BLaER1 treated with 17β-estradiol and CSF1 and Interleukin-3, amounts not matched to agents 10 nM and 100 nM (cell line): ENCODE data around the gene LYPD5.
"Not testable (repeated sequence)": the region's sequence is repeated elsewhere in the genome, so short reads cannot be mapped to it uniquely, and the experiment has no call there.

Experiments
- H3K27ac ChIP-seq, 11 experiments: shearing (Covaris generic); formaldehyde crosslinking; 2 replicates each; pipeline ENCODE4 v1.8.1; 2022
- H3K27me3 ChIP-seq, 11 experiments: shearing (Covaris generic); formaldehyde crosslinking; 2 replicates each; pipeline ENCODE4 v1.8.1; 2022
- H3K36me3 ChIP-seq, 11 experiments: shearing (Covaris generic); formaldehyde crosslinking; 2 replicates each; pipeline ENCODE4 v1.8.1; 2022
- H3K4me1 ChIP-seq, 10 experiments: shearing (Covaris generic); formaldehyde crosslinking; 2 replicates each; pipeline ENCODE4 v1.8.1; 2022
- H3K4me2 ChIP-seq, 11 experiments: shearing (Covaris generic); formaldehyde crosslinking; 2 replicates each; pipeline ENCODE4 v1.8.1; 2022
- H3K4me3 ChIP-seq, 10 experiments: shearing (Covaris generic); formaldehyde crosslinking; 2 replicates each; pipeline ENCODE4 v1.8.1; 2022
- H3K9ac ChIP-seq, 11 experiments: shearing (Covaris generic); formaldehyde crosslinking; 2 replicates each; pipeline ENCODE4 v1.8.1; 2022
- H3K9me3 ChIP-seq, 11 experiments: shearing (Covaris generic); formaldehyde crosslinking; replicated peaks in 1 of 11; 2 replicates each; pipeline ENCODE4 v1.8.1; 2022
- H4K20me1 ChIP-seq, 11 experiments: shearing (Covaris generic); formaldehyde crosslinking; 2 replicates each; pipeline ENCODE4 v1.8.1; 2022
- Cebpa-rat ChIP-seq, 11 experiments: shearing (Covaris generic); IDR thresholded peaks; 2 replicates each; pipeline ENCODE4 v1.8.1; 2022

LYPD5 gene

DNA sequence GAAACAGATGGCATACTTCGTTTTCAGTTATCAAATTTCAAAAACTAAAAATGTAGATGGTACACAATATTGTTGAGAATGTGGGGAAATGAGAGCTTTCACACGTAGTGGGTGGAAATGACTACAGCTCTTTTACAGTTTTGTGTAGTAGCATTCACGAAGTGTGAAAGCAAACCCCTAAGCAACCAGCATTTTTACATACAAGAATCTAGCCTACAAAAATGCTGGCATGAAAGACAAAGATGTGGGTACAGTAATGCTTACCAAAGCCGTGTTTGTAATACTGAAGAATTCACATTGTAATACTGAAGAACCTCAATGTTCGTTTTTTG lies 18.6 kb upstream of the LYPD5 start:
- H3K27me3 ChIP-seq: no peaks in the 10 kb centered on the region
- H3K9me3 ChIP-seq: peaks cover 0 to 25% (median 9%) of the 10 kb centered on the region in 11 experiments; a peak in 12 of 22 replicates
- H3K4me3 ChIP-seq: no peak overlapping the region
- TF ChIP-seq Cebpa-rat (IDR thresholded peaks at IDR 0.05): no peak
- no peaks in the 10 kb centered on the region for H3K36me3 ChIP-seq
- H4K20me1 ChIP-seq: no peaks in the 10 kb centered on the region
- H3K9ac ChIP-seq: no peak overlapping the region
- no peaks in the 10 kb centered on the region for H3K4me1 ChIP-seq
- H3K4me2 ChIP-seq: no peak overlapping the region
- H3K27ac ChIP-seq: no peak overlapping the region

DNA sequence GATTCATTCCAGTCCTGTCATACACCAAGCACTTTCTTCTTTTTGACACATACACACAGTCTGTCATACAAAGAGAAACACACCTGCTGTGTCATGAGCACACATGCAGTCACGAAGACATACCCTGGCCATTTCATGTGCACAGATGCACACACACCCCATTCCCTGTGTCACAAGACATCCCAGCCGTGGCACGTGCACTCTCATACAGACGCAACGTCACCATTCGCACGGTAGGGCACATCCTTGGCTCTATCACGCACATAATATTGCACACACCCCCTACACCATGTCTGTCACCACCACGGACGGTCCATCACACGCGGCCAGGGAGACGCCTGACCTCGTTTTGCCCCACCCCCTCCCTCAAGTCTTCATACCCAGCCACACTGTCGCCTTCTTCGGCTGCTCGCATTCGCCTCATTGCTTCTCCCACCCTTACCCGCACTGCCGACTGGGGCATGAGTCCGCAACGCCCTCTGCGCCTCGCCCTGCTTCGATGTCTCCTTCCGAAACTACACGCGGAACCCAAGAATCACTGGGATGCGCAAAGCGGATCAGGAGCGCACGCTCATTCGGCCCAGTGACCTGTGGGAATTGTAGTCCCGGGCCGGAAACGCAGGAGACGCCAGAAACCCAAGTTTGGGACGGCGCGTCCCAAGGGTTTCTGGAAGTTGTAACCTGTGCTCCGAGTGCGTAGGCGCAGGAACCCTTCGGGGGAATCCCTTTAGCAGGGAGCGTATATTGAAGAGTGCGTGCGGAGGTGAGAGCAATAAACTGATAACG lies 18.0 kb upstream of the LYPD5 start:
- Histone ChIP-seq H3K4me3 (no peak overlapping the region), H4K20me1 (no peaks in the 10 kb centered on the region), H3K27ac (no peak overlapping the region), H3K4me1 (no peaks in the 10 kb centered on the region), H3K27me3 (no peaks in the 10 kb centered on the region), H3K4me2 (no peak overlapping the region), H3K9ac (no peak overlapping the region), H3K36me3 (no peaks in the 10 kb centered on the region), H3K9me3 (peaks cover 0 to 20% (median 9%) of the 10 kb centered on the region in 11 experiments; a peak in 11 of 22 replicates)
- TF ChIP-seq Cebpa-rat (IDR thresholded peaks at IDR 0.05): no peak

DNA sequence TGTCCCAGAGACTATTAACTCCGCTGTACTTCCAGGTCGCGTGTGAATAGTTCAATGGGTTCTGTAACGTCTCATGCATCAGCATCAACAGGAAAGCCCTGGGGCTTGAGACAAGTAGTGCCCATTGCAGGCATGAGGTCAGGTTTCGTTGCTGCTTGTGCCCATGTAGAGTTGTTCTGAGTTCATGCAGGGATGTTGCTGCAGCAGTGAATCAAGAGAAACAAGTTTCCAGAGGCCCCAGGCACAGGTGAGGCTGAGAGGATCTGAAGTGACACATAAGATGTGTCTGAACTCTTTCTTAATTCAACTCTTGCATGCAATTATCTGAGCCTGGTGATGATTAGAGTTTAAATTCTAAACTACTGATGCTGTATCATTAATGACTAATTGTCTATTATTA lies 16.3 kb upstream of the LYPD5 start:
- H3K27ac ChIP-seq: no peak overlapping the region
- no peak overlapping the region for H3K4me3 ChIP-seq
- H4K20me1 ChIP-seq: no peaks in the 10 kb centered on the region
- H3K4me2 ChIP-seq: no peak overlapping the region
- H3K9me3 ChIP-seq: peaks cover 0 to 17% (median 9%) of the 10 kb centered on the region in 11 experiments; a peak in 11 of 22 replicates
- no peaks in the 10 kb centered on the region for H3K36me3 ChIP-seq
- H3K27me3 ChIP-seq: no peaks in the 10 kb centered on the region
- no peaks in the 10 kb centered on the region for H3K4me1 ChIP-seq
- TF ChIP-seq Cebpa-rat (IDR thresholded peaks at IDR 0.05): no peak
- no peak overlapping the region for H3K9ac ChIP-seq

DNA sequence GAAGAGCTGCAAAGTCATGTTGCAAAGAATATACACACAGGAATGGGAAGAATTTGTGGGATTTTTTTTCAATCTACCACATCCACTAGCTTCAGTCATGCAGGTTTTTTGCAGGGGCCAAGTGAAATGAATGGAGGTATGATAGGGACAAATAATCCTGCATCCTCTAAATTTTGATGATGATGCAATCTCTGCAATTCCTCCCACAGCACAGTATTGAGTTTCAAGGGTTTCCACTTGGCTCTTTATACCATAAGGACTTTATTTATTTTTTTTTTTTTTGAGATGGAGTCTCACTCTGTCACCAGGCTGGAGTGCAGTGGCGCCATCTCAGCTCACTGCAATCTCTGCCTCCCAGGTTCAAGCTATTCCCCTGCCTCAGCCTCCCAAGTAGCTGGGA lies 15.2 kb upstream of the LYPD5 start:
- H3K27ac ChIP-seq, H4K20me1 ChIP-seq: not testable (repeated sequence)

DNA sequence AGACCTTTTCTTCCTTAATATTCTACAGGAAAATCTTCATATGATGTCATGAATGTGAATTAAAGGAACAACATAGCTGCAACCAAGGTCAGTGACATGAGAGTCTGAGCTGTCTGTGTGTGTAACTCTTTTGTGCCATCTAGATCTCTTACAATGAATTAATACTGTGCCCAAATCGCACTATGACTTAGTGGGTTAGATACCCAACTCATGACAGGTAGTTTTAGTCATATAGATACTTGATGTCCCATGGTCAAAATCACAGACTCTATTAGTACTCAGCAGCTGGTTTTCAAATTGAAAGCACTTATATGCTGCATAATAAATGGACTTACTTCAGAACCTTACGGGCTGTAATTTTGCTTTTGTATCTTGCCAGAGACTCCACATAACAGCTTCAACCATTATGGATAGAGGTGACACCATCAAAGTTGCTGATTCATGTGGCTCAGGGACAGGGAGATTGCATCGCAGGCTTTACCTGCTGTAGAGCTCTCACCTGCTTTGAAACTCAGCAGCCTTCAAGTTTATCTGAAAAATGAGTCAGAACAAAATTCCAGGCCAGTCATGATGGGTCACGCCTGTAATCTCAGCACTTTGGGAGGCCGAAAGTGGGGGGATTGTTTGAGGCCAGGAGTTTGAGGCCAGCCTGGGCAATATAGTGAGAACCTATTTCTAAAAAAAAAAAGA lies 12.6 kb upstream of the LYPD5 start:
- no peaks in the 10 kb centered on the region for H3K27me3 ChIP-seq
- no peak overlapping the region for H3K9ac ChIP-seq
- no peaks in the 10 kb centered on the region for H3K36me3 ChIP-seq
- peaks cover 0 to 7% (median 0%) of the 10 kb centered on the region in 11 experiments; a peak in 5 of 22 replicates for H3K9me3 ChIP-seq
- no peak overlapping the region for H3K4me3 ChIP-seq
- H3K4me2 ChIP-seq: no peak overlapping the region
- no peaks in the 10 kb centered on the region for H4K20me1 ChIP-seq
- H3K4me1 ChIP-seq: peaks cover 0 to 16% (median 0%) of the 10 kb centered on the region in 10 experiments; a peak in 3 of 20 replicates
- no peak for TF ChIP-seq Cebpa-rat (IDR thresholded peaks at IDR 0.05)
- H3K27ac ChIP-seq: no peak overlapping the region

More for the DNA sequence above, 15.2 kb upstream of the LYPD5 start:
- H3K9ac ChIP-seq, H3K4me2 ChIP-seq, H3K4me3 ChIP-seq, H3K27me3 ChIP-seq, H3K4me1 ChIP-seq, H3K36me3 ChIP-seq: not testable (repeated sequence)
- H3K9me3 ChIP-seq: peaks cover 0 to 17% (median 7%) of the 10 kb centered on the region in 11 experiments; a peak in 11 of 22 replicates
- TF ChIP-seq Cebpa-rat (IDR thresholded peaks at IDR 0.05): peak in 1 of 11 experiments; percentile 40; a peak in 1 of 22 replicates

DNA sequence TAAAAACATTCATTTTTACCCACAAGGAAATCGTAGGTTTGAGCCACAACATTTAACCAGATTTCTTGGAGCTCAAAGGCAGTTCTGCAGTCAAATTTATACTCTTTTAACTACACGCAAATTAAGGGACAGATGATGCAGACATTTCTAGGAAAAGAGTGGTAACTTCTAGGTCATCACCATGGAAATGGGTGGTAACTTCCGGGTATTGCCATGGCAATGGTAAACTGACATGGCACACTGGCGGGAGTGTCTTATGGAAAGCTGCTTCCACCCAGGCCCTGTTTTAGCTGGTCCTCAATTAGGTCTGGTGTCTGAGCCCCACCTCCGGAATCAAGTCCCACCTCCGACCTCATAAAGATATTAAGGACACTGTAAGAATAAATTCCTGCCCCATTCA lies 10.4 kb upstream of the LYPD5 start:
- Histone ChIP-seq H3K4me1 (peaks cover 0 to 21% (median 0%) of the 10 kb centered on the region in 10 experiments; a peak in 3 of 20 replicates), H4K20me1 (no peaks in the 10 kb centered on the region), H3K9ac (no peak overlapping the region), H3K27ac (no peak overlapping the region), H3K27me3 (no peaks in the 10 kb centered on the region), H3K36me3 (no peaks in the 10 kb centered on the region), H3K4me3 (no peak overlapping the region), H3K4me2 (no peak overlapping the region), H3K9me3 (no peaks in the 10 kb centered on the region)
- TF ChIP-seq Cebpa-rat (IDR thresholded peaks at IDR 0.05): no peak

DNA sequence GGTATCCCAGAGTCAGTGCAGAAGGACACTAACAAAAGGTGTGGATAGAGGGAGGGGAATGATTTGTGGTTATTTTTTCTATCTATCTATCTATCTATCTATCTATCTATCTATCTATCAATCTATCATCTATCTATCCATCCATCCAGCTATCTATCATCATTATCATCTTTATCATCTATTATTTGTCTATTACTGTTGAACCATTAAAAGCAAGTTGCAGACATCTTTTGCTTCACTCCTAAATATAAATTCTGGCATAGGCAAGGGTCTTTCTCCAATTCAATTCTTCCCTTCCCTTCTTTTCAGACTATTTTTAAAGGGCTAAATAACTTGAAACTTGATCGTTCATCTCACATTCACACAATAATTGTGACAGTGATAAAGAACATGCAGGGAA lies 10.0 kb upstream of the LYPD5 start:
- no peaks in the 10 kb centered on the region for H3K36me3 ChIP-seq
- no peak overlapping the region for H3K27ac ChIP-seq
- no peaks in the 10 kb centered on the region for H4K20me1 ChIP-seq
- peaks cover 0 to 21% (median 0%) of the 10 kb centered on the region in 10 experiments; a peak in 3 of 20 replicates for H3K4me1 ChIP-seq
- H3K4me3 ChIP-seq: no peak overlapping the region
- no peaks in the 10 kb centered on the region for H3K27me3 ChIP-seq
- no peak overlapping the region for H3K9ac ChIP-seq
- TF ChIP-seq Cebpa-rat (IDR thresholded peaks at IDR 0.05): no peak
- no peaks in the 10 kb centered on the region for H3K9me3 ChIP-seq
- peak overlapping the region in 2 of 11 experiments; percentile 42 to 57; a peak in 2 of 22 replicates for H3K4me2 ChIP-seq

DNA sequence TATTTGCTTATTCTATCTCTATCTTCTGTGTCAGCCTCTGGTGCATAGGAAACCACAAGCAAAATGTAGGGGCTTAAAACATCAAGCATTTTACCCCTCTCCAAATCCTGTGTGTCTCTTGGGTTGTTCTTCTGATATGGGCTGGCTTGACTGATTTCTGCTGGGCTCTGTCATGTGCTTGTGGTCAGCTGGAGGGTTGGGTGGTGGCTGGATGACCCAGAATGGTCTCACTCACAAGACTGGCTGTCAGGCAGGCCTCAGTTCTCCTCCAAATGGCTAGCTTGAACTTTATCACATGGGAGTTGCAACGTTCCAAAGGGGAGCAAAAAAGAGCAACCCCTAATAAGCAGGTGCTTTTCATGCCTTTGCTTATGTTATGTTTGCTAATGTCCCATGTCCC lies 9.6 kb upstream of the LYPD5 start:
- H3K4me3 ChIP-seq: no peak overlapping the region
- H3K4me1 ChIP-seq: peaks cover 0 to 21% (median 0%) of the 10 kb centered on the region in 10 experiments; a peak in 3 of 20 replicates
- H3K27me3 ChIP-seq: no peaks in the 10 kb centered on the region
- no peaks in the 10 kb centered on the region for H4K20me1 ChIP-seq
- H3K4me2 ChIP-seq: peak overlapping the region in 2 of 11 experiments; percentile 42 to 57; a peak in 4 of 22 replicates
- no peaks in the 10 kb centered on the region for H3K36me3 ChIP-seq
- H3K27ac ChIP-seq: no peak overlapping the region
- no peak overlapping the region for H3K9ac ChIP-seq
- TF ChIP-seq Cebpa-rat (IDR thresholded peaks at IDR 0.05): no peak
- no peaks in the 10 kb centered on the region for H3K9me3 ChIP-seq

DNA sequence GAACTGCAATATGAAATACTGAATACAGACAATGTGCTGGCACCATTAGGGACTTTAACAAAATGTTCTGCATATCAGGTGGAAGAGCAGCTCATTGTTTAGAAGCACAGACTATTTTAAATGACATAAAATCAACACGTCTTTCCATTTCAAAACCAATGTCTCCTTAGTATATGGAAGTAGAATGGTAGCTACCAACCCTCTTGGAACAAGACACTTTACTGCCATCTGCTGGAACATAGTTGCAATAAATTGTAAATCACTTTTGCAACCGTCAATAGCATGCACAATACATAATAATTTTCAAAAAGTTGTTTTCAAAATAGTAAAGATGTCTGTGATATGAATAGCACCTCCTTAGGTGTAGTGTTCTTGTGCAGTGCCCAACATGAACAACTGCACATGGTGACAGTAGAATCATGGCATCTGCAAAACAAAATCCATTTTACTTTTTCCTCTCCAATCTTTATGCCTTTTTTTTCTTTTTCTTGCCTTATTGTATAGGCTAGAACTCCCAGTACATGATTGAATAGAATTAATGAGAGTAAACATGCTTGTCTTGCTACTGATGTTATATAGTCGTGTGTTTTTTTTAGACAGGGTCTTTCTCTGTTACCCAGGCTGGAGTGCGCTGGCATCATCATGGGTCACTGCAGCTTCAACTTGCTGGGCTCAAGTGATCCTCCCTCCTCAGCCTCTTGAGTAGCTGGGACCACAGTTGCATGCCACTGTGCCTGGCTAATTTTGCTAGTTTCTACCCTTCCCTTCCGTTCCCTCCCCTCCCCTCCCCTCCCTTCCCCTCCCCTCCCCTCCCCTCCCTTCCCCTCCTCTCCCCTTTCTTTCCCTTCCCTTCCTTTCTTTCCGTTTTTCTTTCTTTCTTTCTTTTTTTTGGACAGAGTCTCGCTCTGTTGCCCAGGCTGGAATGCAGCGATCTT lies 7.8 kb upstream of the LYPD5 start:
- no peaks in the 10 kb centered on the region for H3K27me3 ChIP-seq
- TF ChIP-seq Cebpa-rat (IDR thresholded peaks at IDR 0.05): no peak

More for the DNA sequence above, 7.8 kb upstream of the LYPD5 start:
- Histone ChIP-seq H3K4me3 (no peak overlapping the region), H3K4me1 (peaks cover 0 to 21% (median 0%) of the 10 kb centered on the region in 10 experiments; a peak in 3 of 20 replicates), H3K4me2 (0 out of 22 replicates have a peak overlapping the region, but pooled peaks of 1 of the 11 experiments have one; percentile 7), H3K27ac (no peak overlapping the region), H3K9me3 (no peaks in the 10 kb centered on the region), H4K20me1 (no peaks in the 10 kb centered on the region), H3K9ac (no peak overlapping the region), H3K36me3 (no peaks in the 10 kb centered on the region)
